ENCODE data around the gene RCAN1. TPM values are rescaled to one million over a fixed set of nuclear protein-coding genes. Genes with fewer than 3 reads are reported as not detected.

RCAN1 gene
- total RNA-seq, 1 experiment from 2014 or later, result 9.7 TPM

DNA sequence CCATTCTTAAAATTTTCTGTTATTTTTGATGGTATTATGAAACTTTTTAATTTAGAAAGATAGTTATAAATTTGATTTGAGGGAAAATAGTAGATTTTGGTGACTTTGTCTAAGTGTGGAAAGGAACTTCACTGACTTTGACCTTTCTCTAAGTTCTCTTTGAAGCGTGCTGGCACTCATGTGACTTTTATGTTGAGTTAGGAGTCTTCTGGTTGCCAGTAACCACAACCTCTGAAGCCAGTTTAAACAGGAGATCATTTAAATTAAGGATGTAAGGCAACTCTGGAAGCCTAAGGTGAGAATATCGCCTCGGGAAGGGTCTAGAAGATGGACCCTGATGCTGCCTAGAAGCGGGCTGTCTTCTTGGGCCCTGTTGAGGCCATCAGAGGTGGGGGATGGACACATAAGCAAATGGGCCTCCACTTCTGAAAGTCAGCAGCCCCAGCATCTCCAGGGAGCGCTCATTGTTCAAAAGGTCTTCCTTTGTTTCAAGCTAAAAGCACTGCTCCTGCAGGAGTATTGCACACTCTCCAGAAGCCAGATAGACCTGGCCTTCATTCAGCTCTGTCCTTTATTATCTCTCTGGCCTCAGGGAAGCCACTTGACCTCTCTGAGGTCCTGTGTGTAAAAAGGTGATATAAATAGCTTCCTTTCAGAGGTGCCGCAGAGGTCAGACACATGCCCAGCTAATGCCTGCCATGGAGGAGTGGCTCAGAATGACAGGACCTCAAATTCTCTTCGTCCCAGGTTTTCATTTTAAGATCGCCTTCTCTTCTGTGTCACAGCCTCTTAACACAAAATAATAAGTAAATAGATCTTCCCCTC, 5.1 kb upstream of the RCAN1 start:
- H4K20me1 ChIP-seq (ENCODE audit: insufficient read depth), result no peaks in the 10 kb centered on the region
- TF ChIP-seq TCF7L2 (IDR thresholded peaks at IDR 0.05; ENCODE audit: borderline replicate concordance, extremely low read depth, insufficient read depth, insufficient read length) (no peak), FOSL1 (IDR thresholded peaks at IDR 0.05; ENCODE audit: low read depth) (no peak), SRF (IDR thresholded peaks at IDR 0.05; ENCODE audit: low read depth) (no peak), CBX3 (IDR thresholded peaks at IDR 0.05; ENCODE audit: low read depth) (no peak), YY1 (IDR thresholded peaks at IDR 0.05; ENCODE audit: extremely low read depth, insufficient replicate concordance, low read depth, low read length) (no peak), JUND (IDR thresholded peaks at IDR 0.05) (no peak), POLR2A (IDR thresholded peaks at IDR 0.05; ENCODE audit: borderline replicate concordance, extremely low read depth, insufficient read depth, insufficient read length) (no peak), RAD21 (IDR thresholded peaks at IDR 0.05; ENCODE audit: low read depth) (no peak), CEBPB (IDR thresholded peaks at IDR 0.05; ENCODE audit: low read depth) (no peak), ZNF274 (IDR thresholded peaks at IDR 0.05; ENCODE audit: low read depth, low read length) (no peak)
- TF ChIP-seq, protein P1, sequence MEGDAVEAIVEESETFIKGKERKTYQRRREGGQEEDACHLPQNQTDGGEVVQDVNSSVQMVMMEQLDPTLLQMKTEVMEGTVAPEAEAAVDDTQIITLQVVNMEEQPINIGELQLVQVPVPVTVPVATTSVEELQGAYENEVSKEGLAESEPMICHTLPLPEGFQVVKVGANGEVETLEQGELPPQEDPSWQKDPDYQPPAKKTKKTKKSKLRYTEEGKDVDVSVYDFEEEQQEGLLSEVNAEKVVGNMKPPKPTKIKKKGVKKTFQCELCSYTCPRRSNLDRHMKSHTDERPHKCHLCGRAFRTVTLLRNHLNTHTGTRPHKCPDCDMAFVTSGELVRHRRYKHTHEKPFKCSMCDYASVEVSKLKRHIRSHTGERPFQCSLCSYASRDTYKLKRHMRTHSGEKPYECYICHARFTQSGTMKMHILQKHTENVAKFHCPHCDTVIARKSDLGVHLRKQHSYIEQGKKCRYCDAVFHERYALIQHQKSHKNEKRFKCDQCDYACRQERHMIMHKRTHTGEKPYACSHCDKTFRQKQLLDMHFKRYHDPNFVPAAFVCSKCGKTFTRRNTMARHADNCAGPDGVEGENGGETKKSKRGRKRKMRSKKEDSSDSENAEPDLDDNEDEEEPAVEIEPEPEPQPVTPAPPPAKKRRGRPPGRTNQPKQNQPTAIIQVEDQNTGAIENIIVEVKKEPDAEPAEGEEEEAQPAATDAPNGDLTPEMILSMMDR (IDR thresholded peaks at IDR 0.05 in 2 of 3, conservative IDR thresholded peaks at IDR 0.05 in 1 of 3; ENCODE audit: borderline replicate concordance in 1 of 3, insufficient read depth in 1 of 3, low read depth in 2 of 3, low read length in 2 of 3), result no peak
- TF ChIP-seq, protein P2, sequence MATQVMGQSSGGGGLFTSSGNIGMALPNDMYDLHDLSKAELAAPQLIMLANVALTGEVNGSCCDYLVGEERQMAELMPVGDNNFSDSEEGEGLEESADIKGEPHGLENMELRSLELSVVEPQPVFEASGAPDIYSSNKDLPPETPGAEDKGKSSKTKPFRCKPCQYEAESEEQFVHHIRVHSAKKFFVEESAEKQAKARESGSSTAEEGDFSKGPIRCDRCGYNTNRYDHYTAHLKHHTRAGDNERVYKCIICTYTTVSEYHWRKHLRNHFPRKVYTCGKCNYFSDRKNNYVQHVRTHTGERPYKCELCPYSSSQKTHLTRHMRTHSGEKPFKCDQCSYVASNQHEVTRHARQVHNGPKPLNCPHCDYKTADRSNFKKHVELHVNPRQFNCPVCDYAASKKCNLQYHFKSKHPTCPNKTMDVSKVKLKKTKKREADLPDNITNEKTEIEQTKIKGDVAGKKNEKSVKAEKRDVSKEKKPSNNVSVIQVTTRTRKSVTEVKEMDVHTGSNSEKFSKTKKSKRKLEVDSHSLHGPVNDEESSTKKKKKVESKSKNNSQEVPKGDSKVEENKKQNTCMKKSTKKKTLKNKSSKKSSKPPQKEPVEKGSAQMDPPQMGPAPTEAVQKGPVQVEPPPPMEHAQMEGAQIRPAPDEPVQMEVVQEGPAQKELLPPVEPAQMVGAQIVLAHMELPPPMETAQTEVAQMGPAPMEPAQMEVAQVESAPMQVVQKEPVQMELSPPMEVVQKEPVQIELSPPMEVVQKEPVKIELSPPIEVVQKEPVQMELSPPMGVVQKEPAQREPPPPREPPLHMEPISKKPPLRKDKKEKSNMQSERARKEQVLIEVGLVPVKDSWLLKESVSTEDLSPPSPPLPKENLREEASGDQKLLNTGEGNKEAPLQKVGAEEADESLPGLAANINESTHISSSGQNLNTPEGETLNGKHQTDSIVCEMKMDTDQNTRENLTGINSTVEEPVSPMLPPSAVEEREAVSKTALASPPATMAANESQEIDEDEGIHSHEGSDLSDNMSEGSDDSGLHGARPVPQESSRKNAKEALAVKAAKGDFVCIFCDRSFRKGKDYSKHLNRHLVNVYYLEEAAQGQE (IDR thresholded peaks at IDR 0.05; ENCODE audit: low read depth), result no peak
- TF ChIP-seq, protein P3, sequence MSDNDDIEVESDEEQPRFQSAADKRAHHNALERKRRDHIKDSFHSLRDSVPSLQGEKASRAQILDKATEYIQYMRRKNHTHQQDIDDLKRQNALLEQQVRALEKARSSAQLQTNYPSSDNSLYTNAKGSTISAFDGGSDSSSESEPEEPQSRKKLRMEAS (IDR thresholded peaks at IDR 0.05), result no peak
- no peaks in the 10 kb centered on the region for H3K79me2 ChIP-seq (ENCODE audit: insufficient read depth, low read length)
- H3K4me2 ChIP-seq (ENCODE audit: low read length), result no peak overlapping the region
- POLR2A ChIA-PET, result no interaction called here
- H3K36me3 ChIP-seq (ENCODE audit: control insufficient read depth in 1 of 2, insufficient read depth in 2 of 2, low read length in 2 of 2), result no peaks in the 10 kb centered on the region
- no peaks in the 10 kb centered on the region for H3K9me2 ChIP-seq (ENCODE audit: insufficient read depth)
- DNase-seq (ENCODE audit: low read depth, low spot score) (no peak), ATAC-seq (no peak)
- RAD21 ChIA-PET (ENCODE audit: low non-redundant PET in 1 of 2, low total read pairs in 2 of 2, uncharacterized antibody in 2 of 2, unreplicated experiment in 2 of 2), result no interaction called here
- H3K27ac ChIP-seq (ENCODE audit: low read depth, low read length), result no peak overlapping the region
- no peaks in the 10 kb centered on the region for H3K9me3 ChIP-seq (ENCODE audit: control insufficient read depth in 1 of 2, insufficient read depth in 1 of 2, low read depth in 1 of 2, low read length in 2 of 2)
- no peaks in the 10 kb centered on the region for H3K27me3 ChIP-seq (ENCODE audit: insufficient read depth, low read length)
- H2AFZ ChIP-seq (ENCODE audit: low read depth, low read length, poor library complexity, severe bottlenecking), result no peak overlapping the region
- no peak overlapping the region for H3K9ac ChIP-seq (ENCODE audit: low read length)
- CTCF ChIA-PET, result no interaction called here
- no peak overlapping the region for H3K4me3 ChIP-seq (replicated peaks in 1 of 2; ENCODE audit: low read depth in 1 of 2, low read length in 2 of 2)
- intact Hi-C loops (cut with micrococcal nuclease), result loop anchor here (10.0 kb wide), 1 partner anchor 65 kb away; no protein-coding TSS in a partner anchor
- H3K4me1 ChIP-seq (ENCODE audit: control insufficient read depth in 1 of 2, insufficient read depth in 2 of 2, low read length in 2 of 2), result peaks cover 0 to 5% of the 10 kb centered on the region in 2 experiments; a peak in 1 of 4 replicates
- no TSS peak for BruUV-seq (replicated peaks)
